Measurements from ENCODE around the gene SCPEP1.

SCPEP1 gene

DNA sequence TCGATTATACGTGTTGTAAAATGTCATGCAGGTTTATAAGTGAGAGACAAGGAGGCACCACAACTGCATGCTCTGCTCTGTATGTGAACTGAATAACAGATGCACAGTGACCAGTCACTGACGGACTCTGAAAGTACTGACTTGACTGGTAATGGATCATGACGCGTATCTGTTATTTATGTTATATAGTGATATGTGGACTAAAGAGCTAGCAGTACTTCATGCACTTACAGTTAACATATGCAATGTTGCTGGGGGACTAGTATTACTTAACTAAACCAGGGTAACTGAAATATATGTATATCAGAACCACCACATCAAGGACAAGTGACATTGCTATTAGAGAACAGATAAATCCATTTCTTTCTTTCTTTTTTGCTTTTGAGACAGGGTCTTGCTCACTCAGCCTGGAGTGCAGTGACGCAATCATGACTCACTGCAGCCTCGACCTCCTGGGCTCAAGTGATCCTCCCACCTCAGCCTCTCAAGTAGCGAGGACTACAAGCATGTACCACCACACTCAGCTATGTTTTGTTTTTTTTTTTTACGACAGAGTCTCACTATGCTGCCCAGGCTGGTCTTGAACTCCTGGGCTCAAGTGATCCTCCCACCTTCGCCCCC, 34.3 kb upstream of the SCPEP1 start:
- POLR2A ChIA-PET: no interaction called here

DNA sequence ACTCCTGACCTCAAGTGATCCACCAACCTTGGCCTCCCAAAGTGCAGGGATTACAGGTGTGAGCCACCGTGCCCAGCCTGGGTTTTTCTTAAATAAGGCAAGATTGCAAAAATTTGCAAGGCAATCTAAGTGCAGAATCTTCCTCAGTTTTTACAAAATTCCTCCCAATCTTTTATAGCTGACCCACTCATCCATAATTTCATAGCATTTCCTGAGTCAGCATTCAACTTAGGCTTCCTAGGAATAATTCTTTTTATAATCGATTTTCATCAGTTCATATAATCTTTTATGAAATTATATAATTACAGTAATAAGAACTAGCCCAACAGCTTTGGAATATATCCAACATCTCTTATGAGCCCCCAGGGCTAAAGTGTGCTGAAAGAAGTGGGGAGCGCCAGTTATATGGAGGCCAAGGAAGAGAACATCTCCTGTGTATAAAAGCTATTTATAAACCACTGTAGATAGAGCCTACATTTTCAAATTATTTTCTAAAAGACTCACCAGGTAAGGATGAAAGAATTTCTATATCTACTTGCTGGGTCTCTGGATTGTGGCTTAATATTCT, 31.9 kb upstream of the SCPEP1 start:
- CTCF ChIA-PET: interaction anchor here (1.6 to 7.6 kb wide), 3 partner anchors 9 to 127 kb away, joined by 3 to 144 read pairs (median 9); partner anchors contain the start of gene TRIM25
- TF ChIP-seq, protein P1, sequence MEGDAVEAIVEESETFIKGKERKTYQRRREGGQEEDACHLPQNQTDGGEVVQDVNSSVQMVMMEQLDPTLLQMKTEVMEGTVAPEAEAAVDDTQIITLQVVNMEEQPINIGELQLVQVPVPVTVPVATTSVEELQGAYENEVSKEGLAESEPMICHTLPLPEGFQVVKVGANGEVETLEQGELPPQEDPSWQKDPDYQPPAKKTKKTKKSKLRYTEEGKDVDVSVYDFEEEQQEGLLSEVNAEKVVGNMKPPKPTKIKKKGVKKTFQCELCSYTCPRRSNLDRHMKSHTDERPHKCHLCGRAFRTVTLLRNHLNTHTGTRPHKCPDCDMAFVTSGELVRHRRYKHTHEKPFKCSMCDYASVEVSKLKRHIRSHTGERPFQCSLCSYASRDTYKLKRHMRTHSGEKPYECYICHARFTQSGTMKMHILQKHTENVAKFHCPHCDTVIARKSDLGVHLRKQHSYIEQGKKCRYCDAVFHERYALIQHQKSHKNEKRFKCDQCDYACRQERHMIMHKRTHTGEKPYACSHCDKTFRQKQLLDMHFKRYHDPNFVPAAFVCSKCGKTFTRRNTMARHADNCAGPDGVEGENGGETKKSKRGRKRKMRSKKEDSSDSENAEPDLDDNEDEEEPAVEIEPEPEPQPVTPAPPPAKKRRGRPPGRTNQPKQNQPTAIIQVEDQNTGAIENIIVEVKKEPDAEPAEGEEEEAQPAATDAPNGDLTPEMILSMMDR (IDR thresholded peaks at IDR 0.05; ENCODE audit: control extremely low read depth, extremely low read depth, low read depth, missing control alignments): no peak
- POLR2A ChIA-PET: no interaction called here
- DNase-seq (ENCODE audit: extremely low spot score): no peak

More for the DNA sequence above, 34.3 kb upstream of the SCPEP1 start:
- no peak for DNase-seq (ENCODE audit: extremely low spot score)
- CTCF ChIA-PET: interaction anchor here (1.7 to 7.6 kb wide), 3 partner anchors 11 to 124 kb away, joined by 7 to 144 read pairs (median 9); partner anchors contain the start of gene COIL
- TF ChIP-seq, protein P1 (IDR thresholded peaks at IDR 0.05; ENCODE audit: control extremely low read depth, extremely low read depth, low read depth, missing control alignments): no peak

- ChIA-PET POLR2A (no interaction called here), CTCF (no interaction called here)
- TF ChIP-seq, protein P1 (IDR thresholded peaks at IDR 0.05; ENCODE audit: control extremely low read depth, extremely low read depth, low read depth, missing control alignments): no peak
- DNase-seq (ENCODE audit: extremely low spot score): no peak
These were observed 30.2 kb upstream of the SCPEP1 start for GRCh38 chr17:56947741-56948140.

DNA sequence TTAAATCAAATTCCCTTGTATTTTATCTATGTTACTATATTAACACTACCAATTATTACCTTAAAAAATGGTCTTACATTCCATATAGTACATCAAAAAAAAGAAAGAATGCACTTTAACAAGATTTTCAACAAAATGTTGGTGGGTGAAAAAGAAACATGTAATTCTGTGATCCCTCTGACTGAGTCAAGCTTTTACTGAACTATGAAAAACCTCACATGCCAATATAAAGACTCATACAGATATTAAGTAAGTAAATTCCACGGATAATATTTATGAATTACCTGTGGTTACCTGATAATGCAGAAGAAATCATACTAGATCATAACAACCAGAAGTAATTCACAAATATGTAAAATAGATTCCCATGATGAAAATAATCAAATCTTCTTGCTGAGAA, 29.4 kb upstream of the SCPEP1 start:
- TF ChIP-seq, protein P1 (IDR thresholded peaks at IDR 0.05; ENCODE audit: control extremely low read depth, extremely low read depth, low read depth, missing control alignments): no peak
- ChIA-PET POLR2A (no interaction called here), CTCF (interaction anchor here (0.5 to 1.7 kb wide), 4 partner anchors 9 to 169 kb away, joined by 3 to 6 read pairs (median 4); partner anchors contain the start of gene COIL)
- no peak for DNase-seq (ENCODE audit: extremely low spot score)

DNA sequence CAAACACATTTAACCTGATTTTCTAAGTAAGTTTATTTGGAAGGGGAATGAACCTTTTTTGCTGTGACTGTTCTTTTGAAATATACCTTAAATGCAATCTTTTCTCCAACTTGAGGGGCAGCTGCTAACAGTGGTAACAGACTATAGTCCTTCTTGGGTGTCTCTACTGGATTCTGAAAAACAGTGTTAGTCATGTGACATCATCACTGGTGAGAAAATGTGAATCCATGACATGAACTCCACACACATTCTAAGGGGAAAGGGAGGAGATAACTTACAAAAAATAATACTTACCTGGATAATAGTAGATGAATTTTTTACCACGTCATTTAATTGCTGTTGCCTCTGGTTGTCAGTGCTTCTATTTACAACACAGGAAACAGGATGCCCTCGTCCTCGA, 28.3 kb upstream of the SCPEP1 start:
- TF ChIP-seq, protein P1 (IDR thresholded peaks at IDR 0.05; ENCODE audit: control extremely low read depth, extremely low read depth, low read depth, missing control alignments): no peak
- ChIA-PET CTCF (interaction anchor here (0.7 to 1.7 kb wide), 4 partner anchors 10 to 73 kb away, joined by 3 to 6 read pairs (median 4); partner anchors contain the start of gene COIL), POLR2A (interaction anchor here (0.6 kb wide), 1 partner anchor 29 kb away, joined by 3 read pairs; no protein-coding TSS in a partner anchor)
- DNase-seq (ENCODE audit: extremely low spot score): no peak

- TF ChIP-seq, protein P1 (IDR thresholded peaks at IDR 0.05; ENCODE audit: control extremely low read depth, extremely low read depth, low read depth, missing control alignments): no peak
- POLR2A ChIA-PET: interaction anchor here (0.6 kb wide), 1 partner anchor 931 kb away, joined by 8 read pairs; no protein-coding TSS in a partner anchor
- no peak for DNase-seq (ENCODE audit: extremely low spot score)
- CTCF ChIA-PET: interaction anchor here (1.0 to 2.2 kb wide), 2 partner anchors 137 to 159 kb away, joined by 3 to 11 read pairs; no protein-coding TSS in a partner anchor
These were observed 20.9 kb upstream of the SCPEP1 start for GRCh38 chr17:56956992-56957391.

Data from GM10248 (cell line).